HG03095 (cell line): ENCODE measurements around the gene ABAT.
A peak's percentile ranks its signal among the peaks of the same experiment; 100 is the strongest.

ENCODE experiments used
- ATAC-seq: cut with Tn5 transposase; IDR thresholded peaks from one replicate; pipeline ENCODE4 v1.9.1; 2021; ENCODE audit warnings: moderate library complexity; ENCODE audit not compliant: unreplicated experiment

ABAT gene

GRCh38 chr16:8808009-8808408 is 133.6 kb downstream of the ABAT start:
- ATAC-seq = no peak

GRCh38 chr16:8808613-8809353 is 134.4 kb downstream of the ABAT start:
- ATAC-seq = no peak

DNA sequence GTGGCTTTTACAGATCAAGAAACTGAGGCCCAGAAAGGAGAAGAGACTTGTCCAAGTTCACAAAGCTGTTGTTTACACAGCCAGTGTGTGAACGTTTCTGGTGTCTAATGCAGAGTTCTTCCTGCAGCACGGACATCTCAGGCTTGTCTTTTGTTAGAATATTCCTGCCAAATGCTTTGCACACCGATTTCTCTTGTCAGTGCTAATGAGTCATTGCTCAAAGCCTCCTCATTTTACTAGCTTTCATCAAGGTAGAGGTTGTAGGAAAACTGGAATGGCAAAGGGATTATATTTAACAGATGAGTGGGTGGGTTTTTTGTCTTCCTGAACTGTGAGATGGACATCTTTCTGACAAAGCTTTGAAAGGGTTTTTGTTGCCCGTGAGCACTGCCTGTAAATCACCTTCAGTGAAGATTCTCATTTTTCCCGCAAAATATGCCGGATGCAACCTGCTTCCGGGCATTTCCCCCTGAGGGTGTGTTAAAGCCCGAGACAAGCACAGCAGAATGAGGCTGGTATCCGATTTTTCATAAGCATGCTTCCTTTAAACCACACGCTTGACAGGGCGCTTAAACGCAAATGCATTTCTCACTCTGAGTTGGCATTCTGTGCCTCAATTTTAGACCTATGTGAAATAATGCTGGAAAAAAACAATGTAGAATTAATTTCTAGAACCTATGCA is 137.9 kb downstream of the ABAT start:
- ATAC-seq = no peak

DNA sequence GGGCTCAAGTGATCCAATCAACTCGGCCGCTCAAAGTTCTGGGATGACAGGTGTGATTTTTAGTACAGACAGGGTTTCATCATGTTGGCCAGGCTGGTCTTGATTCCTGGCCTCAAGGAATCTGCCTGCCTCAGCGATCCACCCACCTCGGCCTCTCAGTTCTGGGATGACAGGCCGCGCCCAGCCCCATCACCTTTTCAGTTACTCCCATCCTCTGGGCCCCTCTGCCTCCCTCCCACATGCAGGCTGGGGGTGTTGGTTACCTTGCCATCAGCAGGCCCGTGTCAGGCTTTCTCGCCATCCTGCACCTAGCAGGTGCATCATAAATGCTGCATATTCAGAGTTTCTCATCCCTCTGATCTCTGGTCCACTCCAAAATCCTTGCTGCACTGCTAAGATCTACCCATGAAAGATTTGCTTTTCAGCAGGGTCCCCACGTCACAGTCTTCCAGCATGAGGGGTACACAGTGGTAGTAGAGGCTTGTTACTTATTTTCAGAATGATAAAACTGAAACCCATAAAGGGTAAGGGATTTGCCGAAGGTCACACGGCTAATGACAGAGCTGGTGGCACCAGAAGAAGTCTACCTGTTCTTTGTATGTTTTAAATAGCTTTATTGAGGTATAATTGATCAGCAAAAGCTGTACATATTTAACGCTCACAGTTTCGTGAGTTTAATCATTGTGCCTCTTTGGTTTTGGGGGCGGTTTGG is 139.8 kb downstream of the ABAT start:
- no peak for ATAC-seq

DNA sequence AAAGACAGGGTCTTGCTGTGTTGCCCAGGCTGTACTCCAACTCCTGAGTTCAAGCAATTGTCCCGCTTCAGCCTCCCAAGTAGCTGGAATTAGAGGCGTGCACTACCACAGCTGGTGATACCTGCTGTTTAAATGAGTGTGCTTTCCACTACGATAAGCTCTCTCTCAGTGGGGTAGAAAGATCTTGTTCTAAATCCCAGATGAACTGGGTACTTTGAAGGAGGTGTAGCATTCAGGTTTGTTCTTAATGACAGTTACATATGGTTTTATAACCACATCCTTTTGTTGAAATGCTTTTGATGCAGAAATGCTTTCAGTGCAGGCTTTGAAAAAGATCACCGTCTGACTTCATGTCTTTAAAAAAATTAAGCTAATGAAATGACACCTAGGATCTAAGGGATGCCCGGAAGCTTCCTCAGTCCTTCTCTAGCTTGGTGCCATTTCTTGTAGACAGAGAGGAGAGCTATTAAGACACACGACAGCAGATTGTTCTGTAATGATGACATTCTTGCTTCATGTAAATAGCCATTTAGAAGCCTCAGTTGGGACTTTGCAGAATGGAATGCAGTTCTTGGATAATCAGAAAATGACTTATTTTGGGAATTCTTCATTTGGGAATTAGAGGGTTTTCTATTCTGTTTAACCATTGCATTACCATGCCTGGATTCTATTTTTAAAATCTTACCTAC is 142.7 kb downstream of the ABAT start:
- ATAC-seq = no peak

GRCh38 chr16:8818504-8819270 is 144.3 kb downstream of the ABAT start:
- peak; percentile 85 for ATAC-seq

GRCh38 chr16:8819411-8820034 is 145.1 kb downstream of the ABAT start:
- ATAC-seq = no peak

DNA sequence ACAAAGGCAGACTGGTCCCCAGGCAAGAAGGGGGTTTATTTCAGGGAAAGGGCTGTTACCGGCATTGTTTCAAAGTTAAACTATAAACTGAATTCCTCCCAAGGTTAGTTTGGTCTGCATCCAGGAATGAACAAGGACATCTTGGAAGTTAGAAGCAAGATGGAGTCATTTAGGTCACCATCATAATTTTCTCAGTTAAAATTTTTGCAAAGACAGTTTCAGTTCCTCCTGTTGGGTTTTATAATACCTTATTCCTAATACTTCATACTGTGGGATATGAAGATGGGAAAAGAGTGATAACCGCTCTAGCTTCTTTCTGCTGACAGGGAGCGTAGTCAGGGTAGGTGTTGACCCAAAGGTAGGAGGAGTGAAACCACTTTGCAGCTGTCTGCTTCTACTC is 148.0 kb downstream of the ABAT start:
- no peak for ATAC-seq

GRCh38 chr16:8826278-8826879 is 152.0 kb downstream of the ABAT start:
- no peak for ATAC-seq

GRCh38 chr16:8828541-8829165 is 154.2 kb downstream of the ABAT start:
- ATAC-seq = no peak

GRCh38 chr16:8831450-8831849 is 157.0 kb downstream of the ABAT start:
- ATAC-seq = no peak

- no peak for ATAC-seq
These were observed 157.7 kb downstream of the ABAT start for GRCh38 chr16:8831871-8832716.

- ATAC-seq = no peak
These were observed 158.3 kb downstream of the ABAT start for GRCh38 chr16:8832717-8833105.
